ES-I3 (cell line): ENCODE data around the gene SMIM10L2A.
"Not testable (repeated sequence)": the region's sequence is repeated elsewhere in the genome, so short reads cannot be mapped to it uniquely, and the experiment has no call there.

Experiments used
- H3K36me3 ChIP-seq: 2 replicates; pipeline ENCODE4 v1.6.1; 2013; ENCODE audit warnings: mild to moderate bottlenecking, low read length, control low read depth, moderate library complexity; ENCODE audit not compliant: insufficient read depth
- H3K4me1 ChIP-seq: 2 replicates; pipeline ENCODE4 v1.6.1; 2013; ENCODE audit warnings: mild to moderate bottlenecking, control low read depth, low read length; ENCODE audit not compliant: insufficient read depth
- H3K9ac ChIP-seq: 2 replicates; pipeline ENCODE4 v1.6.1; 2013; ENCODE audit warnings: low read depth, mild to moderate bottlenecking, low read length, moderate library complexity
- H3K9me3 ChIP-seq: 2 replicates; pipeline ENCODE4 v1.6.1; 2013; ENCODE audit warnings: mild to moderate bottlenecking, low read length, moderate library complexity; ENCODE audit not compliant: control insufficient read depth, insufficient read depth

SMIM10L2A gene

DNA sequence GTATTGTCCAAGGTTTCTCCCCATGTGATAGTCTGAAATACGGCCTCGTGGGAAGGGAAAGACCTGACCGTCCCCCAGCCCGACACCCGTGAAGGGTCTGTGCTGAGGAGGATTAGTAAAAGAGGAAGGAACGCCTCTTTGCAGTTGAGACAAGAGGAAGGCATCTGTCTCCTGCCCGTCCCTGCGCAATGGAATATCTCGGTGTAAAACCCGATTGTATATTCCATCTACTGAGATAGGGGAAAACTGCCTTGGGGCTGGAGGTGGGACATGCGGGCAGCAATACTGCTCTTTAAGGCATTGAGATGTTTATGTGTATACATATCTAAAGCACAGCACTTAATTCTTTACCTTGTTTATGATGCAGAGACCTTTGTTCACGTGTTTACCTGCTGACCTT lies 15.3 kb upstream of the SMIM10L2A start:
- not testable (repeated sequence) for H3K9me3 ChIP-seq, H3K36me3 ChIP-seq, H3K9ac ChIP-seq
- H3K4me1 ChIP-seq: peaks cover 23% of the 10 kb centered on the region

DNA sequence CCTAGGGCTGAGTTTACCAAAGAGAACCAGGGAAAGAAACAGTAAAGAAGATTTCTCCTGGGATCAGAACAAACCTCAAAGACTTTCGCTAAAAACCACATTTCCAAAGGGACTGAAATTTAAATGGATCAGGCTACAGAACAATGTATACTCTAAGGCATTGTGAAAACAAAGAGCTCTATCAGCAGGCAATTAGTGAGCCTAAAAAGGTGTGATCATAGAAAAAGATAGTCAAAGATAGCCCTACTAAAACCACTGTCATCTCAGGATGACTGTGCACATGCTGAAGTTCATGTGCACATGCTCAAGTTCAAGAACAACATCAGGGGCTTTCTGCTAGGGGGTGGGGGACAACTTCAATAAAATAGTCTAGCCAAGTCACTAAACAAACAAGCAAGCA lies 12.9 kb upstream of the SMIM10L2A start:
- H3K4me1 ChIP-seq: peaks cover 23% of the 10 kb centered on the region
- H3K9ac ChIP-seq: no peak overlapping the region
- no peaks in the 10 kb centered on the region for H3K36me3 ChIP-seq
- peaks cover 3% of the 10 kb centered on the region for H3K9me3 ChIP-seq

DNA sequence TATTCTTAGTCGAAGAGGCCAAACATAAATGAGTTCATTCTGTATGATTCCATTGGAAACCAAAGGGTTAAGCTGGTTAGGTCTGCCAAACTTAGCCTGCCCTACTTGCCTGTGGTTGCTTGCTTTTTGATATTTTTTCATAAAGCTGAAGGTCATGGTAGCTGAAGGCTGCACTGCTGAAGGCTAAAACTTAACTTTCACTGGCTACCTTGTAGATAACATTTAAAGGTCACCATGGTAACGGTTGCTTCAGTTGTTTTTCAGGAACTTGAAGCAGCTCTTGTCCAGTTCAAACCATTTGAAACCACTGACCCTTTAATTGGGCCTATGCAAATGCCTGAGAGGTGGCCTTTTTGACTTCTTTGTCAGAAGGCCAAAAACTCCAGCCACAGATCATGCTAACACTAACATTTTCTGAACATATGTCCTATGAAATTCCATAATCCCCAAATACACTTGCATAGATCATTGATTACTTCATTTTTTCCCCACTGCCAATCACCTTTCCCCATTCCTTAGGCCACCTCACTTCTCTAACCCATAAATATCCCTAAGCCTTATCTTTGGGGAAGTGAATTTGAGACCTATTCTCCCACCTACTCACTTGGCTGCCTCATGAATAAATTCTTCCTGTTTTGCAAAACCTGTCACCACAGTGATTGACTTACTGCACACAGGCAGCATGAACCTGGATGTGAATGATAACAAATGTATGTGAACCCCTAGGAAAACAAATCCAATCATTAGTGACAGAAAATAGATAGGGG lies 10.7 kb upstream of the SMIM10L2A start:
- no peaks in the 10 kb centered on the region for H3K36me3 ChIP-seq
- H3K9me3 ChIP-seq: peaks cover 3% of the 10 kb centered on the region
- H3K9ac ChIP-seq: no peak overlapping the region
- H3K4me1 ChIP-seq: peaks cover 23% of the 10 kb centered on the region

DNA sequence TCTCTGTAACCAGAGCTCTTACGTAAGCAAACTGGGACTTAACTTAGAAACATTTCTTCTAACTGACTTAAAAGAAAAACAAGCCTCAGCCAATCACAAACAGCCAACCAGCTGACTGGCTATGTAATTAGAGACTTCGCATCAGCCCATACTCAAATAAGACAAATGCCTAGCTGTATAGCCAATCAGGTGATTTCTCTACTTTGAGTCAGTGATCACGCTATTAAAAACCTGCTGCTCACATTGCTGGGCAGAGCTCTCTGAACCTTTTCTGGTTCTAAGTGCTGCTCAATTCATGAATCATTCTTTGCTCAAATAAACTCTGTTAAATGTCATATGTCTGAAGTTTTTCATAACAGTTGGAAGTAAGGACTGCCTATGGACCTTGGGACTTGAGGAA lies 9.9 kb upstream of the SMIM10L2A start:
- no peaks in the 10 kb centered on the region; the same call in 1 of the 2 replicates for H3K36me3 ChIP-seq
- H3K9ac ChIP-seq: no peak overlapping the region
- peaks cover 23% of the 10 kb centered on the region for H3K4me1 ChIP-seq
- H3K9me3 ChIP-seq: peaks cover 3% of the 10 kb centered on the region

DNA sequence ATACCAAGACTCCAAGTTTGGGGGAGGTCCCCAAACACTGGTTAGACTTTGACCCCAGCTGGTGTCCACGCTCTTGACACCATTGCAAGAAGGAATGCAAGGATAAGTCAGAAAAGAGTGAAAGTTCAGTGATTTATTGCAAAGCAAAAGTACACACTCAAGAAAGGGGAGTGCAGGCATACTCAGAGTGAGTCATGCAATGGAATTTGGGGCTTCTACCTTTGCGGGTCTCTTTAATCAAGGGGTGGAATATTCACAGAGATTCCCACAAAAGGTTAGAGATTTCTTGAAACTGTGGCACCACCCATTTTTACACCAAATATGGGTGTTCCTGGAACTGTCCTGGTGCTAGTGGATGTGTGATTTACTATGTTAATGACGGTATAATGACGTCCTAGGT lies 5.2 kb upstream of the SMIM10L2A start:
- Histone ChIP-seq H3K9ac (no peak overlapping the region), H3K36me3 (no peaks in the 10 kb centered on the region; the same call in 1 of the 2 replicates), H3K4me1 (no peaks in the 10 kb centered on the region), H3K9me3 (peaks cover 3% of the 10 kb centered on the region)

DNA sequence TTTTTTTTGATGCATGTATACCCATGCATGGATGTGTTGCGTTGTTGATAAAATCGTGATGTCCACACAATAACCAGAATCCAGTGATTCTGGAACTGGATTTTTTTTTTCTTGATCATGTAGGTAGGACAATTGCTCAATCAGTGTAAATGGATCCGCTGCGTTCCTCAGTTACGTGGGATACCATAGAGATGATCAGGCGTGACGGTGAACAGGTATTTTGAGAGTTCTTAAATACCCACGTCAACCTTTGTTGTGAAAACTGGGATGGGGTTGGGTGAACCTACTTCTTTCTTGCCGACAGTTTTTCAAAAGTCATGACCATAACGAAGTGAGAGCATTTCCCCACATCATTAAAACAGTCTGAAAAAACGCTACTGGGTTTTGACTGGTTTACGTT lies 913 bp upstream of the SMIM10L2A start:
- Histone ChIP-seq H3K4me1 (0 out of 2 replicates have a peak, but pooled peaks cover 8% of the 10 kb centered on the region), H3K36me3 (no peaks in the 10 kb centered on the region; the same call in 1 of the 2 replicates), H3K9ac (peak overlapping the region; percentile 32), H3K9me3 (no peaks in the 10 kb centered on the region; the same call in 1 of the 2 replicates)

DNA sequence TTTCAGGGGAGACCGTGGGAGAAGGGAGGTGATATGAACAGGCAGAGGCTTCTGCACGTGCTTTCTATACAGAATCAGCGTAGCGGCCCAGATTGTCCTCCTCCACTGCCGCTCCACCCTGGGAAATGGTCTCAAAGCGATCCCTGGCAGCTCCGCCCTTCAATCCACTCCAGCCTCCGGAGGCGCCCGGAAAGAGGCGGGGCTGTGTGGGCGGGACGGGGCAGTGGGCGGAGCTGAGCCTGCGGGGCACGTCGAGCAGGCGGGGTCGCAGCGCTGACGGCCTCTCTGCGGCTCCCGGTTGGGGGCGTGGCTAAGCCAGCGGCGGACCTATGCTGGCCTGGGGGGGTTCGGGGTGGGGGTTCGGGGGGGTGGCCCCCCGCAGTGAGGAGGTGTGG lies 210 bp upstream of the SMIM10L2A start:
- no peaks in the 10 kb centered on the region for H3K9me3 ChIP-seq
- H3K9ac ChIP-seq: peak overlapping the region; percentile 32; the same call in 1 of the 2 replicates
- H3K36me3 ChIP-seq: no peaks in the 10 kb centered on the region; the same call in 1 of the 2 replicates
- H3K4me1 ChIP-seq: peaks cover 15% of the 10 kb centered on the region; the same call in 1 of the 2 replicates

DNA sequence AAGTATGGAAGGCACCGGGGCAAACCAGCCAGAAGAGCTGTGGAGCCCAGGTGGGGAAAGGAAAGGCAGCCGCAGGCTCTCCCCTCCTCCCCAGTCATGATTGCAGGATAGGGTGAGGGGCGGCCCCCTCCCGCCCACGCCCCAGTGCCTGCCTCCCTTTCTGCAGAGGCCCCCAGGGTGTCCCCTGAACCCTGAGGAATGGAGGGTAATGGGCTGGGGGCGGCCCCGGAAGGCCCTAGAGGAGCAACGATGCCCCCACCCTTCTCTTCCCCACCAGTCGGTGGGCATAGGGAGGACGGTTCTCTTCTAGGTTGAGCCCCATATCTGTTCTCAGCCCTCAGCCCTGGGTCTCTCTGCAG lies 1.0 kb downstream of the SMIM10L2A start:
- H3K36me3 ChIP-seq, H3K9me3 ChIP-seq: not testable (repeated sequence)
- Histone ChIP-seq H3K9ac (peak overlapping the region; percentile 67), H3K4me1 (peaks cover 17% of the 10 kb centered on the region; the same call in 1 of the 2 replicates)

DNA sequence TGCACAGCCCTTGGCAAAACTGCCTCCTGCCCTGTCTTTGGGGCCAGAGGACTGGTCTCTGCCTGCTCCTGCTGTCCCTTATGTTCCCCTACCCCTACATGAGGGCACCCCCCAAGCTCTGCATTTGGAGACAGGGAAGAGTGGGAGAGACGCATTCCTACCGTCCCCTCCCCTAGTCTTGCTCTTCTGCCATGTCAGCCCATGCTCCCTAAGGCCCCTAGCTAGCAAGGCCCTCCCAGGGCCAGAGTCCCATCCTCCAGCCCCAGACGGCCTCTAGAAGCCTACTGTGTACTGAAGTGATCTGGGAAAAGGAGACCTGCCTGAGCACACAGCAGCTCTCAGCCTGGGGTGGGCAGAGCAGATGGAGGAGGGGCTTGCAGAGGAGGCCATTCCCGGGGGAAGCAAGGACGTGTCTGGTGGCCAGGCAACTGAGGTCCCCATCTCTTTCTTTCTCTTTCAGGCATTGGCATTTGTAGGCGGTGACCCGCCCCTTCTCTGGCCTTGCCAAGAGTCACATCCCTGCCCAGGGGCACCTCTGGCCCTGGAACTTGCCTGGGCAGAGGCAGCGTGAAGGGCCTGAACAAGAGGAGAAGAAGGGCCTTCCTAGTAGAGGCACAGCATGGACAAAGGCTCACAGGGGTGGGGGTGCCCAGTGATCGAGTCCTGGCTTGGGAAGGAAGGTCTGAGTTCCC lies 1.6 kb downstream of the SMIM10L2A start:
- H3K9ac ChIP-seq: peak overlapping the region; percentile 67; the same call in 1 of the 2 replicates
- not testable (repeated sequence) for H3K36me3 ChIP-seq, H3K9me3 ChIP-seq
- H3K4me1 ChIP-seq: peaks cover 17% of the 10 kb centered on the region; the same call in 1 of the 2 replicates

DNA sequence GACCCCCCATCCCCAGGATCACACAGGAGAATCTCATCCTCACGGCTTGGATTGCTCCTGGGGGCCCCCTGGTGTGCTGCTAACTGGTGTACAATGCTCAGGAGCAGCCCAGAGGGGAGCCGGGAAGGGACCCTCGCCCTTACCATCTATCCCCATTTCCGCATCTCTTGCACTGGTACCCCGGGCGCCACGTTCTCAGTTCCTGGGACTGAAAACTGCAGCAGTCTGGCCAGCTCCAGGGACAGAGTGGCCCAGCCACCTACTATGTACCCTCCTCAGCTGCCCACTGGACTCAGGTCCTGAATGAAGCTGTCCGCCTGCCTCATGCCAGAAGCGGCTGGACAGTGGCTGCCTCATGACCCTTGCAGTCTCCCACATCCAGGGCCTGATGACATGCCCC lies 2.7 kb downstream of the SMIM10L2A start:
- no peaks in the 10 kb centered on the region for H3K36me3 ChIP-seq
- H3K4me1 ChIP-seq: peaks cover 17% of the 10 kb centered on the region; the same call in 1 of the 2 replicates
- no peaks in the 10 kb centered on the region for H3K9me3 ChIP-seq
- H3K9ac ChIP-seq: no peak overlapping the region

DNA sequence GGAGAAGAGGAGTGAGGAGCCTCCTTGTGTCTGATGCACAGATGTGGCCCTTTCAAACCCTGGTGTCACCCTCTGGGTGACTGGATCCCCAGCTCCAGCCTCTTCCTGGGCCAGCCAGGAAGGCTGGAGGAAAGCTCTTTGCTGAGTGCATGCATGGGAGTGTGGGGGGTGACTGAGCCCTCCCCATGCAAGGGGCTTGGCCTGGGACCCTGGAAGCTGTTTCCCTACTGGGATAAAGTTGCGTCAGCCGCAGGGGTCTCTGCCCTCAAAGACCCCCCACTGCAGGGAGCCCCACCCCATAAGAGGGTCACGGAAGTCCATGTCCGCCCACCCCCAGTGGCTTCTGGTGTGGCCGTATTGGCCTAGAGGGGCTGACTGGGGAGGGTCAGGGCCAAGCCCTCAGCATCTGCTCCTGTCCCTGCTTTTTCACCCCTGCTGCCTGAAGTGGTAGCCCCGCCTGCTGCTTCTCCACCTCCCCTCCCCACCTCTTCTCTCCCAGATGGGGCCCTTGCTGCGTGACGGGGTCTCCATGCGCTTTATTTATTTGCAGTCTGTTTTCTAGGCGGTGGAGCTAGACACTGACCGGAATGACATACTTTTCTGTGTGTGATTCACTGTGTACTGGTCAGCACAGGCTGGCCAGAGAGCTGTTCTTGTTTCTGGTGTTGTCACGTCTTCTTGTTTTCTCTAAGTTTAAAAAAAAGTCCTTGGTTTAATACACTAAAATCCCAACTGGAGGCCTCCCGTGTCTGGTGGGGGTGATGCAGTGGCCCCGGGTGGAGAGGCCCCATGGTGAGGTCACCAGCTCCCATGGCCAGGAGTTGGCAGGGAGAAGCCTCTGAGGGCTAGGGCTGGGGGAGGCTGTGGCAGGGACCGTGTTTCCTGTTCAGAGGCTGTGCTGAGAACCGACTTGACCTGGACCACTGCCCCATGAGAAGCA lies 3.6 kb downstream of the SMIM10L2A start:
- peaks cover 17% of the 10 kb centered on the region; the same call in 1 of the 2 replicates for H3K4me1 ChIP-seq
- H3K9ac ChIP-seq: no peak overlapping the region
- H3K36me3 ChIP-seq: no peaks in the 10 kb centered on the region
- no peaks in the 10 kb centered on the region for H3K9me3 ChIP-seq

DNA sequence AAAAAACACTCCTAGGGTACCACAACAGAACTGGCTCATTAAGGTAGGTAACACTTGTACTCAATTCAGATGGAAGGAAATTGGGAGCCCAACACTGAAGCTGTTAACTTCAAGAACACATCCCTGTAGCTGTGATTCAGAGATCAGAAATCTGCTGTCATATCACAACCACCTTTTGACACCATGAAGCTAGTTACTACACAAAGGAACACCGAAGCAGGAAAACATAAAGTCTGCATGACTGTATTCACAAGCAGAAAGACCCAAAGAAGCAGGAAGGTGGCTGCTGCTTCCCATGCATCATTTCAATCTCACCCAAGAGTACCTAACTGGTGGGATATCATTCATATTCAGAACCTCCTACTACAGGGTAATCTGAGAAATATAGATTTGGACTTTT lies 7.7 kb downstream of the SMIM10L2A start:
- Histone ChIP-seq H3K36me3 (no peaks in the 10 kb centered on the region), H3K4me1 (peaks cover 17% of the 10 kb centered on the region; the same call in 1 of the 2 replicates), H3K9me3 (no peaks in the 10 kb centered on the region), H3K9ac (no peak overlapping the region)

DNA sequence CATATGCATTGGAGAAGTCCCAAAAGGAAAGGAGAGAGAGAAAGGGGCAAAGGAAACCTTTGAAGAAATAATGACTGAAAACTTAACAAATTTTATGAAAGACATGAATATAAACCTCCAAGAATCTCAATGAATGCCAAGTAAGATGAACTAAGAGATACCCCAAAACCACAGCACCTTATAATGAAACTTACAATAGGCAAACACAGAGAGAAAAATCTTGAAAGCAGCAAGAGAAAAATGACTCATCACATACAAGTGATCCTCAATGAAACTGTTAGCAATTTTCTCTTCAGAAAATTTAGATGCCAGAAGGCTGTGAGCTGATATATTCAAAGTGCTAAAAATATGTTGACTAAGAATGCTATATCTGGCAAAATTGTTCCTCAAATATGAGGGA lies 10.1 kb downstream of the SMIM10L2A start:
- Histone ChIP-seq H3K9ac (no peak overlapping the region), H3K36me3 (no peaks in the 10 kb centered on the region), H3K9me3 (no peaks in the 10 kb centered on the region), H3K4me1 (no peaks in the 10 kb centered on the region; the same call in 1 of the 2 replicates)

DNA sequence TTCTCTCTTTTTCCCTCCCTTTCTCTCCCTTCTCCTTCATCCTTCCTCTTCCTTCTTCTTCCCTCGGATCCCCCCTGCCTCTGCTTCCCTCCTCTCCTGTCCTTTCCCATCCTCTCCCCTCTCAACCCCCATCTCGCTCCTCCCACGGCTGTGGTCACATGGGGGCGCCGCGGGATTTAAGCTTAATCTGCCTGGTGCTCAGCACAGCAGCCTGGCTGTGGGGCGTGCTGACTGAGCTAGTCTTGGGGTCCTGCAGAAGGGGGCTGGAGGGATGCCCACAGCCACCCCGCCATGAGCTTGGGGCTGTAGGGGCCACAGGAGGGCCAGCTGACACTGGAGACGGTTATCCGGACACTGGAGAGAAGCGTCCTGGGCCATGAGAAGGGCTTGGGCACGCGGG lies 10.7 kb downstream of the SMIM10L2A start:
- H3K4me1 ChIP-seq: no peaks in the 10 kb centered on the region; the same call in 1 of the 2 replicates
- H3K9me3 ChIP-seq: no peaks in the 10 kb centered on the region
- no peaks in the 10 kb centered on the region for H3K36me3 ChIP-seq
- no peak overlapping the region for H3K9ac ChIP-seq
